ENCODE results near the gene ZFYVE1.

DNA sequence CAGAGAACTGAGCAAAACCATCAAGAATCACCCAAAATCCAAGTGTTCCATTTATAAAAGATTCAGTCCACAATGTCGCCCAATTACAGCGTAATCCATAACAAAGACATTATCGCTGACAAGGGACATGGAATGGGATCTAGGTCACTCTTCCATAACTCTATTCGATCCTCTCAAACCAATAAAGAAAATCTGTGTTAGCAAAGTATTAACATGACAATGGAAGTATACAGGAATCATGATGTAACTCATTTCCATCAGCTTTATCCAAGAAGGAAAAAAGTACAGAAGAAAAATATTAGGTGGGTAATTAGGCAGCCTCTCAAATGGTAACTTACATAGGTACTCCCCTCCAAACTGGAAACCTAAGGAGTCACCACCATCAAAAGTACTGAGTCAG is 4.9 kb downstream of the ZFYVE1 start:
- TF ChIP-seq, protein P1, sequence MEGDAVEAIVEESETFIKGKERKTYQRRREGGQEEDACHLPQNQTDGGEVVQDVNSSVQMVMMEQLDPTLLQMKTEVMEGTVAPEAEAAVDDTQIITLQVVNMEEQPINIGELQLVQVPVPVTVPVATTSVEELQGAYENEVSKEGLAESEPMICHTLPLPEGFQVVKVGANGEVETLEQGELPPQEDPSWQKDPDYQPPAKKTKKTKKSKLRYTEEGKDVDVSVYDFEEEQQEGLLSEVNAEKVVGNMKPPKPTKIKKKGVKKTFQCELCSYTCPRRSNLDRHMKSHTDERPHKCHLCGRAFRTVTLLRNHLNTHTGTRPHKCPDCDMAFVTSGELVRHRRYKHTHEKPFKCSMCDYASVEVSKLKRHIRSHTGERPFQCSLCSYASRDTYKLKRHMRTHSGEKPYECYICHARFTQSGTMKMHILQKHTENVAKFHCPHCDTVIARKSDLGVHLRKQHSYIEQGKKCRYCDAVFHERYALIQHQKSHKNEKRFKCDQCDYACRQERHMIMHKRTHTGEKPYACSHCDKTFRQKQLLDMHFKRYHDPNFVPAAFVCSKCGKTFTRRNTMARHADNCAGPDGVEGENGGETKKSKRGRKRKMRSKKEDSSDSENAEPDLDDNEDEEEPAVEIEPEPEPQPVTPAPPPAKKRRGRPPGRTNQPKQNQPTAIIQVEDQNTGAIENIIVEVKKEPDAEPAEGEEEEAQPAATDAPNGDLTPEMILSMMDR (IDR thresholded peaks at IDR 0.05): no peak
- TF ChIP-seq EZH2 (IDR thresholded peaks at IDR 0.05) (no peak), EZH2phosphoT487 (IDR thresholded peaks at IDR 0.05) (no peak)
